Breast epithelium (tissue), 3 donors: ENCODE data around the gene TNNC2.

Experiments used
- POLR2A ChIP-seq: fragments of 450-650 bp; IDR thresholded peaks from one replicate; pipeline ENCODE4 v1.6.1; 2016; ENCODE audit warnings: antibody characterized with exemption, mild to moderate bottlenecking, moderate library complexity
- POLR2AphosphoS5 ChIP-seq, 3 donors: sonication (generic); formaldehyde crosslinking; IDR thresholded peaks; one replicate each; pipeline ENCODE4 v1.6.1; 2017; ENCODE audit warnings: antibody characterized with exemption in 3 of 3
- TF ChIP-seq, protein P1 (sequence below), 3 donors: fragments of 450-650 bp; IDR thresholded peaks; one replicate each; pipeline ENCODE4 v1.5.1; 2016 to 2017; ENCODE audit warnings: antibody characterized with exemption in 3 of 3, mild to moderate bottlenecking in 3 of 3, moderate library complexity in 3 of 3

DNA sequence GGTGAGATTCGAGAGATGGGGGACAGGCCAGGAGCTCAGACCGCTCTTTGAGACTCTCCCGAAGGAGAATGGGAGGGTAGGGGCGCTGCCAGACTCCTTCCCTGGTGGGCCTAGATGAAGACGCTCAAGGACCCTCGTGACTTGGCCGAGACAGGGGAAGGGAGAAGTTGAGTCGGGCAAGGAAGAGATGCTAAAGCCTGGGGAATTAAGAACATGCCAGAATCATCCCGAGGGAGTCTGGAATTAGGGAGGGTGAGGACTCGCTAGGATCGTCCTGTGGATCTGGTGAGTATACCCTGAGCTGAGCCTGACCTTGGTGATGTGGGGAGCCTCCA is 14.1 kb downstream of the TNNC2 start:
- TF ChIP-seq POLR2AphosphoS5 (IDR thresholded peaks at IDR 0.05) (no peak), POLR2A (no peak)
- TF ChIP-seq, protein P1, sequence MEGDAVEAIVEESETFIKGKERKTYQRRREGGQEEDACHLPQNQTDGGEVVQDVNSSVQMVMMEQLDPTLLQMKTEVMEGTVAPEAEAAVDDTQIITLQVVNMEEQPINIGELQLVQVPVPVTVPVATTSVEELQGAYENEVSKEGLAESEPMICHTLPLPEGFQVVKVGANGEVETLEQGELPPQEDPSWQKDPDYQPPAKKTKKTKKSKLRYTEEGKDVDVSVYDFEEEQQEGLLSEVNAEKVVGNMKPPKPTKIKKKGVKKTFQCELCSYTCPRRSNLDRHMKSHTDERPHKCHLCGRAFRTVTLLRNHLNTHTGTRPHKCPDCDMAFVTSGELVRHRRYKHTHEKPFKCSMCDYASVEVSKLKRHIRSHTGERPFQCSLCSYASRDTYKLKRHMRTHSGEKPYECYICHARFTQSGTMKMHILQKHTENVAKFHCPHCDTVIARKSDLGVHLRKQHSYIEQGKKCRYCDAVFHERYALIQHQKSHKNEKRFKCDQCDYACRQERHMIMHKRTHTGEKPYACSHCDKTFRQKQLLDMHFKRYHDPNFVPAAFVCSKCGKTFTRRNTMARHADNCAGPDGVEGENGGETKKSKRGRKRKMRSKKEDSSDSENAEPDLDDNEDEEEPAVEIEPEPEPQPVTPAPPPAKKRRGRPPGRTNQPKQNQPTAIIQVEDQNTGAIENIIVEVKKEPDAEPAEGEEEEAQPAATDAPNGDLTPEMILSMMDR (IDR thresholded peaks at IDR 0.05), result no peak
